SKM-1 treated with dmso at 0.1 percent for 144 hours (cell line): ENCODE data around the gene KBTBD7.

Experiments used
- DNase-seq: peaks from one replicate; lab custom pipeline; 2025; ENCODE audit not compliant: unreplicated experiment; lab: John Stamatoyannopoulos, UW

KBTBD7 gene

GRCh38 chr13:41193919-41194824 is at the start of gene KBTBD7:
Gene KBTBD7, minus strand, starts transcription at chr13:41194569. Its CDS starts 312 bp downstream, at chr13:41194257.
- DNase-seq, result peak; percentile 87

GRCh38 chr13:41241626-41242025 is 47.3 kb upstream of the KBTBD7 start:
- DNase-seq, result no peak

- no peak for DNase-seq
Observed at GRCh38 chr13:41236369-41236768, 42.0 kb upstream of the KBTBD7 start.

- peak; percentile 25 for DNase-seq
Observed at GRCh38 chr13:41232578-41233480, 38.5 kb upstream of the KBTBD7 start.

- no peak for DNase-seq
Observed at GRCh38 chr13:41231786-41232185, 37.4 kb upstream of the KBTBD7 start.

GRCh38 chr13:41231025-41231677 is 36.8 kb upstream of the KBTBD7 start:
- no peak for DNase-seq

GRCh38 chr13:41229356-41229755 is 35.0 kb upstream of the KBTBD7 start:
- no peak for DNase-seq

GRCh38 chr13:41224113-41225110 is 30.0 kb upstream of the KBTBD7 start:
- no peak for DNase-seq

GRCh38 chr13:41222259-41222852 is 28.0 kb upstream of the KBTBD7 start:
- DNase-seq, result peak; percentile 71

GRCh38 chr13:41220401-41220800 is 26.0 kb upstream of the KBTBD7 start:
- no peak for DNase-seq

- no peak for DNase-seq
Observed at GRCh38 chr13:41216160-41216559, 21.8 kb upstream of the KBTBD7 start.

- DNase-seq, result no peak
Observed at GRCh38 chr13:41213919-41214318, 19.6 kb upstream of the KBTBD7 start.

GRCh38 chr13:41213316-41213715 is 18.9 kb upstream of the KBTBD7 start:
- no peak for DNase-seq

- DNase-seq, result no peak
Observed at GRCh38 chr13:41212881-41213280, 18.5 kb upstream of the KBTBD7 start.

- DNase-seq, result no peak
Observed at GRCh38 chr13:41211062-41211461, 16.7 kb upstream of the KBTBD7 start.

GRCh38 chr13:41206467-41206866 is 12.1 kb upstream of the KBTBD7 start:
- DNase-seq, result no peak

GRCh38 chr13:41203810-41204209 is 9.4 kb upstream of the KBTBD7 start:
- no peak for DNase-seq

- no peak for DNase-seq
Observed at GRCh38 chr13:41200126-41200525, 5.8 kb upstream of the KBTBD7 start.

- DNase-seq, result peak; percentile 25
Observed at GRCh38 chr13:41199526-41199925, 5.2 kb upstream of the KBTBD7 start.

- DNase-seq, result no peak
Observed at GRCh38 chr13:41199079-41199478, 4.7 kb upstream of the KBTBD7 start.
